LNCaP clone FGC (cell line): ENCODE results near the gene TRPM3.

Source experiments
- DNase-seq: peaks from one replicate; pipeline ENCODE4 v3.0.0-alpha.2; 2011; ENCODE audit warnings: low read depth
- H3K4me3 ChIP-seq: 2 replicates; pipeline ENCODE4 v1.5.1; 2011; ENCODE audit warnings: mild to moderate bottlenecking, low read depth, low read length, control low read depth
- TF ChIP-seq, protein P1 (sequence below): IDR thresholded peaks from 2 replicates; pipeline ENCODE4 v1.5.1; 2012; ENCODE audit warnings: mild to moderate bottlenecking; ENCODE audit not compliant: control insufficient read depth, insufficient read depth; ENCODE audit errors: extremely low read depth

Gene TRPM3

DNA sequence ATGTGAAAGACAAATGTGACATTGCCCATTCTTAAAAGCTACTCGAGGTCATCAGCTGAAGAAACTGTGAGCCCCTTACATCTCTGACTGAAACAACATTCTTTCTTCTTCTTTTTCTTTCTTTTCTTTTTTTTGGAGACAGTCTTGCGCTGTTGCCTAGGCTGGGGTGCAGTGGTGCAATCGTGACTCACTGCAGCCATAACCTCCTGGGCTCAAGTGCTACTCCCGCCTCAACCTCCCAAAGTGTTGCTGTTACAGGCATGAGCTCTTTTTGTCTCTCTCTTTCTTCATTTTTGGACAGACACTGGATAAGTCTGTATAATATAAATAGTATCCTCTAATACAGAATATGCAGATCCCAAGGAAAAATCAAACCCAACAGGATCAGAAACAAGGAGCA lies 443.3 kb downstream of the TRPM3 start:
- TF ChIP-seq, protein P1, sequence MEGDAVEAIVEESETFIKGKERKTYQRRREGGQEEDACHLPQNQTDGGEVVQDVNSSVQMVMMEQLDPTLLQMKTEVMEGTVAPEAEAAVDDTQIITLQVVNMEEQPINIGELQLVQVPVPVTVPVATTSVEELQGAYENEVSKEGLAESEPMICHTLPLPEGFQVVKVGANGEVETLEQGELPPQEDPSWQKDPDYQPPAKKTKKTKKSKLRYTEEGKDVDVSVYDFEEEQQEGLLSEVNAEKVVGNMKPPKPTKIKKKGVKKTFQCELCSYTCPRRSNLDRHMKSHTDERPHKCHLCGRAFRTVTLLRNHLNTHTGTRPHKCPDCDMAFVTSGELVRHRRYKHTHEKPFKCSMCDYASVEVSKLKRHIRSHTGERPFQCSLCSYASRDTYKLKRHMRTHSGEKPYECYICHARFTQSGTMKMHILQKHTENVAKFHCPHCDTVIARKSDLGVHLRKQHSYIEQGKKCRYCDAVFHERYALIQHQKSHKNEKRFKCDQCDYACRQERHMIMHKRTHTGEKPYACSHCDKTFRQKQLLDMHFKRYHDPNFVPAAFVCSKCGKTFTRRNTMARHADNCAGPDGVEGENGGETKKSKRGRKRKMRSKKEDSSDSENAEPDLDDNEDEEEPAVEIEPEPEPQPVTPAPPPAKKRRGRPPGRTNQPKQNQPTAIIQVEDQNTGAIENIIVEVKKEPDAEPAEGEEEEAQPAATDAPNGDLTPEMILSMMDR, result no peak
- DNase-seq, result no peak

DNA sequence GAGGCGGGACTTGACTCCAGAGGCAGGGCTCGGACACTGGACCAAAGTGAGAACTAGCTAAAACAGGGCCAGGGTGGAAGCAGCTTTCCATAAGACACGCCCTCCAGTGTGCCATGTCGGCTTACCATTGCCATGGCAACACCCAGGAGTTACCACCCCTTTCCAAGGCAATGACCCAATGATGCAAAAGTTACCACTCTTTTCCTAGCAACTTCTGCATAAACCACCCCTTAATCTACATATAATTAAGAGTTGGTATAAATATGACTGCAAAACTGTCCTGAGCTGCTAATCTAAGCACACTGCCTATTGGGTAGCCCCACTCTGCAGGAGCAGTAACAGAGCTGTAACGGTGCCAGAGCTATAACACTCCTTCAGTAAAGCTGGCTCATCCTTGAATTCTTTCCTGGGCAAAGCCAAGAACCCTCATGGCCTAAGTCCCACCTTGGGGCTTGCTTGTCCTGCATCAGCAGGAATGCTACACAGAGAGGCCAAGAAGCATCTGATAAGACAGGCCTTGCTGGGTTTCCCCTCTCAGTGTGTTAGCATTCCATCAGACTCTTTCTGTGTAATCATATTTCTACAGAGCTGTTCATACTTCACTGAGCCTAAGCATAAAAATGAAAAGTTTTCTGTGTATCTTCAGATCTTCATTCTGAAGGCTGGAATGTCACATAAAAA lies 444.2 kb downstream of the TRPM3 start:
- no peak overlapping the region for H3K4me3 ChIP-seq
- DNase-seq, result no peak
- TF ChIP-seq, protein P1, result no peak

More for the DNA sequence above, 443.3 kb downstream of the TRPM3 start:
- no peak overlapping the region for H3K4me3 ChIP-seq

DNA sequence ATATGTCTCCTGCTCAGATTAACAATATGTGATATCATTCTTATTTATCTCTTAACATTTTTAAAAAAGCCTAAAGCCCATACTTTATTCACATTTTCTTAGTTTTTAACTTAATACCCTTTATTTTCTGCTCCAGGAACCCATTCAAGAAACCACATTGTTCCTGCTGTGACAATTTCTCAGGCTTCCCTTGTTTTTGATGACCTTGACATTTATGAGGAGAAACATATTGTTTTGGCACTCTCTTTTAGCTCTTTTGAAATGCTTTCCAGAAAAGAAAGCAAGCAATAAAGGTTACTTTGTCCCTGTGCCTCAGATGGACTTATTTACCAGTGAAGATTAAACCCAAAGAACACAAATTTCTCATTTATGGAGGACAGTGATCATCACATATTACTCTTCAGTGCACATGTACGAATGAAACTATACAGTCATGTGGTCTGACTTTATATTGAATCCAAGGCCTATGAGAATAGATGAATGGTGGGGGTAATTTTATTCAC lies 445.5 kb downstream of the TRPM3 start:
- no peak overlapping the region for H3K4me3 ChIP-seq
- TF ChIP-seq, protein P1, result no peak
- DNase-seq, result no peak

DNA sequence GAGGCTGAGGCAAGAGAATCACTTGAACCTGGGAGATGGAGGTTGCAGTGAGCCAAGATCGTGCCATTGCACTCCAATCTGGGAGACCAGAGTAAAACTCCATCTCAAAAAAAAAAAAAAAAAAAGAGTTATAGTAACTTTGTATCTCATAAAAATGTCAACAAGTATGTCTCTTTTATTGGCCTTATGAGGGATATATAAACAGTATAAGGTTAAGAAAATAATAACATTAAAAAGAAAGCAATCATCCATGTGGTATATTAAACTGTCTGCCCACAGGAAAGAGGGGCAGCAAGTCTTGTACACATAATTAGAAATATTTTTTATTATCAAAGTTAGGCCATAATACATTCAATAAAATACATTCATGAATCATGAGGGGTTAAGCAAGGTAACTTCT lies 447.6 kb downstream of the TRPM3 start:
- H3K4me3 ChIP-seq, result no peak overlapping the region
- DNase-seq, result no peak
- TF ChIP-seq, protein P1, result no peak

DNA sequence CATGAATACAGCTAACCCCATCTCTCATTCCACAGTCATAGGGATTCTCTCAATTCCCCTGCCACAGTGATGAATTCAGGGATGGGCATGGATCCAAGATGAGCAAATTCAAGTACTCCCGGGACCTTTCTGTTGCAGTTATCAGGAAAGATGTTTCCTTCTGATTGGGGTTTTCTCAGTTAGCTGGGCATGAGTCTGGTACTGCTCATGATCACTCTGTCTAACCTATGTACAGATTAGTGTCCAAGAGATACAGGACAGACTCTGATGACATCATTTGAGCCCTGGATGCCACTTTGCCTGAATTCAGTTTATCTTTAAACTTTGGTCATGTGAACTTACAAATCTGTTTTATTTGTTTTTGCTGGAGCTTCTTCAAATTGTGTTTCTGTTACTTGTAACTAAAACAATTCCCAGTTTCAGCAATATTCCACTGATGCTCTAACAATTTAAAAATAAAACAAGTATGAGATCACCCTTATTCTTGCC lies 449.2 kb downstream of the TRPM3 start:
- no peak overlapping the region for H3K4me3 ChIP-seq
- TF ChIP-seq, protein P1, result no peak
- DNase-seq, result no peak

DNA sequence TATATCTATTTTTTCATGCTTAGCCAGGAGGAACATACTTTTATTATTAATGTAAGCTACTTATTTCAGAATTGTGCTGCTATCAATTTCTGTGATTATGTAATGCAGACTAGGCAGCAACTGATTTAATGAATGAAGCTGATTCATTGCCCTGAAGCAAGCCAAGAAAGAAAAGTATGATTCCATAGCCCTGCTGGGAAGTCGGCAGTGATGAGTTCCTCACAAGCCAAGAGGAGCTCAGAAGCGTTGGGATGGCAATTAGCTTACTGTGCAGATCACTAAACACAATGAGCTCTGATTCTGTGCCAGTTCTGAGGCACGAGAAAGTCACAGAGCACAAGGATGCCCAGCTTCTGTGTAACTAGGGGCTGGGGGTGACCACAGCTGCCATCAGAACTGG lies 452.7 kb downstream of the TRPM3 start:
- H3K4me3 ChIP-seq, result no peak overlapping the region
- DNase-seq, result no peak
- TF ChIP-seq, protein P1, result no peak

DNA sequence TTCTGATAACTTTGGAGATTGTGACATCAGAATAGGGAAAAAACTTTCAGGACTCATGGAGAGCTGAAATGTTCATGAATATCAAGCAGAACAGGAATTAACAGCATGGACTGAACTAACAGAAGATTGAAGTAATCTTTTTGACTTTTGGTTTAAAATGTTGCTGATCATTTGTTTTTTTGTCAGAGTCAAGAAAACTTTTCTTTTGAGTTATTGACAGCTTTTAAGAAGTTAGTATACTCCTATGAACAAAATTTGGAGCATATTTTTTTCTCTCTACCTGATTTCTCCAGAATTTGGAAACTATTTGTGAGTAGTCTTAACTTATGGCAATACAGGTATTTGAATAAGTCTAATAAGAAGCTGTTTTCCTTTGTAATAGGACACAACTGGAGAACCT lies 462.7 kb downstream of the TRPM3 start:
- DNase-seq, result no peak
- TF ChIP-seq, protein P1, result no peak

More for the DNA sequence above, 462.7 kb downstream of the TRPM3 start:
- no peak overlapping the region for H3K4me3 ChIP-seq
